HFFc6 (cell line): Measurements from ENCODE around the gene HOTAIR. TPM values are rescaled to one million over a fixed set of nuclear protein-coding genes. Genes with fewer than 3 reads are reported as not detected.

Experiments used
- DNase-seq: peaks from one replicate; pipeline ENCODE4 v3.0.0-alpha.2; 2018
- H3K27ac Mint-ChIP-seq: 2 replicates; pipeline ENCODE4 v1.8.0; 2020; ENCODE audit warnings: mild to moderate bottlenecking, mixed read lengths
- H3K27me3 Mint-ChIP-seq: 2 replicates; pipeline ENCODE4 v1.8.0; 2021; ENCODE audit warnings: mild to moderate bottlenecking, moderate library complexity, mixed read lengths; ENCODE audit not compliant: insufficient read depth
- H3K36me3 Mint-ChIP-seq: 2 replicates; pipeline ENCODE4 v1.8.0; 2021; ENCODE audit warnings: low read depth, mixed read lengths
- H3K4me1 Mint-ChIP-seq: 2 replicates; pipeline ENCODE4 v1.8.0; 2020; ENCODE audit warnings: low read depth, mixed read lengths
- H3K4me3 Mint-ChIP-seq: 2 replicates; pipeline ENCODE4 v1.8.0; 2020; ENCODE audit warnings: mild to moderate bottlenecking, moderate library complexity, mixed read lengths
- H3K9me3 Mint-ChIP-seq: 2 replicates; pipeline ENCODE4 v1.8.0; 2020; ENCODE audit warnings: mild to moderate bottlenecking, mixed read lengths
- CTCF ChIP-seq: fragments of 200-600 bp; sonication (generic); IDR thresholded peaks from 2 replicates; pipeline ENCODE4 v1.5.0; 2021; ENCODE audit warnings: antibody characterized with exemption, mild to moderate bottlenecking
- total RNA-seq, 6 experiments: library from RNA; stranded (reverse); fragmentation: NEBNext Ultra II Directional; extraction: Animal tissue kit (Norgen Biotek cat#: 25700); gene quantifications; 2 replicates in 1 of 6; 3 replicates in 5 of 6; pipeline ENCODE4 v1.2.3, GENCODE V29; 2021

The HOTAIR gene
- total RNA-seq, 6 experiments from 2014 or later, result 0.26 to 3.7 (median 2.8) TPM; not detected in 1

- Mint-ChIP-seq H3K27ac (no peak overlapping the region), H3K9me3 (no peaks in the 10 kb centered on the region), H3K4me3 (no peak overlapping the region), H3K36me3 (no peaks in the 10 kb centered on the region), H3K4me1 (peaks cover 6% of the 10 kb centered on the region), H3K27me3 (peaks cover 73% of the 10 kb centered on the region)
- no peak for TF ChIP-seq CTCF
- no peak for DNase-seq
Observed at GRCh38 chr12:53937596-53938325, 37.0 kb downstream of the HOTAIR start.

GRCh38 chr12:53937099-53937498 is 37.7 kb downstream of the HOTAIR start:
- H3K27me3 Mint-ChIP-seq, result peaks cover 76% of the 10 kb centered on the region
- H3K4me1 Mint-ChIP-seq, result peaks cover 6% of the 10 kb centered on the region
- no peak overlapping the region for H3K4me3 Mint-ChIP-seq
- H3K27ac Mint-ChIP-seq, result no peak overlapping the region
- no peak for DNase-seq
- no peak for TF ChIP-seq CTCF
- H3K36me3 Mint-ChIP-seq, result no peaks in the 10 kb centered on the region
- H3K9me3 Mint-ChIP-seq, result no peaks in the 10 kb centered on the region

- no peak for DNase-seq
- H3K27me3 Mint-ChIP-seq, result peaks cover 80% of the 10 kb centered on the region
- H3K36me3 Mint-ChIP-seq, result no peaks in the 10 kb centered on the region
- H3K4me3 Mint-ChIP-seq, result peak overlapping the region; percentile 41
- no peak overlapping the region for H3K27ac Mint-ChIP-seq
- no peaks in the 10 kb centered on the region for H3K9me3 Mint-ChIP-seq
- peaks cover 6% of the 10 kb centered on the region for H3K4me1 Mint-ChIP-seq
- TF ChIP-seq CTCF, result no peak
Observed at GRCh38 chr12:53935383-53936341, 39.1 kb downstream of the HOTAIR start.

GRCh38 chr12:53932915-53933314 is 41.8 kb downstream of the HOTAIR start:
- H3K27me3 Mint-ChIP-seq, result peaks cover 86% of the 10 kb centered on the region
- TF ChIP-seq CTCF, result no peak
- H3K4me1 Mint-ChIP-seq, result peaks cover 6% of the 10 kb centered on the region
- no peak overlapping the region for H3K4me3 Mint-ChIP-seq
- H3K27ac Mint-ChIP-seq, result no peak overlapping the region
- no peaks in the 10 kb centered on the region for H3K36me3 Mint-ChIP-seq
- H3K9me3 Mint-ChIP-seq, result no peaks in the 10 kb centered on the region
- DNase-seq, result no peak

GRCh38 chr12:53931844-53932581 is 42.7 kb downstream of the HOTAIR start:
- peaks cover 6% of the 10 kb centered on the region for H3K4me1 Mint-ChIP-seq
- no peak for TF ChIP-seq CTCF
- no peak overlapping the region for H3K27ac Mint-ChIP-seq
- H3K36me3 Mint-ChIP-seq, result no peaks in the 10 kb centered on the region
- peaks cover 85% of the 10 kb centered on the region for H3K27me3 Mint-ChIP-seq
- H3K9me3 Mint-ChIP-seq, result no peaks in the 10 kb centered on the region
- H3K4me3 Mint-ChIP-seq, result no peak overlapping the region
- DNase-seq, result no peak
